GM12878 (cell line): ENCODE measurements around the gene FOXP1. TPM values are rescaled to one million over a fixed set of nuclear protein-coding genes. Genes with fewer than 3 reads are reported as not detected.
A peak's percentile ranks its signal among the peaks of the same experiment; 100 is the strongest.

Source experiments
- ATAC-seq: fragments of 200-7000 bp; cut with Tn5 transposase; 3 replicates; pipeline ENCODE4 v1.9.1; 2020; ENCODE audit warnings: mild to moderate bottlenecking, moderate library complexity
- BruUV-seq: library from RNA; stranded (reverse); fragments of 400-500 nt; replicated peaks from 2 replicates; lab custom pipeline; 2021; lab: Mats Ljungman, UMichigan
- CTCF ChIA-PET: fragments of 300-600 bp; sonication (Branson Sonifier 250); formaldehyde crosslinking; extraction: SDS; loops from one replicate; lab custom pipeline; 2021; ENCODE audit warnings: inconsistent platforms; lab: Yijun Ruan, JAX
- POLR2A ChIA-PET: fragments of 350-600 bp; formaldehyde crosslinking; extraction: SDS; loops from one replicate; lab custom pipeline; 2021; ENCODE audit warnings: inconsistent platforms; lab: Charles Lee
- RAD21 ChIA-PET: fragments of 300-600 bp; sonication (Branson Sonifier 250); formaldehyde crosslinking; loops from one replicate; lab custom pipeline; 2023; ENCODE audit warnings: antibody characterized with exemption; ENCODE audit not compliant: unreplicated experiment; lab: Charles Lee
- SMC1A ChIA-PET: fragments of 300-600 bp; sonication (Branson Sonifier 250); formaldehyde crosslinking; loops from one replicate; lab custom pipeline; 2023; ENCODE audit not compliant: unreplicated experiment, uncharacterized antibody; lab: Charles Lee
- DNase-seq: peaks from one replicate; pipeline ENCODE4 v3.0.0-alpha.2; 2011; ENCODE audit warnings: low read depth, low spot score
- FAIRE-seq: peaks from 3 replicates; lab custom pipeline; 2011; peaks lifted over from hg19 to GRCh38; lab: Jason Lieb, UNC
- H2AFZ ChIP-seq: 2 replicates; pipeline ENCODE4 v1.6.0; 2011; ENCODE audit warnings: low read depth, low read length, control low read depth; ENCODE audit not compliant: control insufficient read depth
- H3K27ac ChIP-seq: 2 replicates; pipeline ENCODE4 v1.5.1; 2011; ENCODE audit warnings: control low read depth; ENCODE audit not compliant: control insufficient read depth, insufficient read depth
- H3K27me3 ChIP-seq, 2 experiments: replicated peaks in 1 of 2; 2 replicates each; pipeline versions ENCODE4 v1.6.0 to v1.6.1; 2011; ENCODE audit warnings: low read length in 1 of 2; ENCODE audit not compliant: control insufficient read depth in 2 of 2, insufficient read depth in 2 of 2
- H3K36me3 ChIP-seq, 2 experiments: 2 replicates each; pipeline ENCODE4 v1.5.1; 2011; ENCODE audit warnings: low read length in 1 of 2; ENCODE audit not compliant: control insufficient read depth in 2 of 2, insufficient read depth in 2 of 2
- H3K4me1 ChIP-seq: 2 replicates; pipeline ENCODE4 v1.6.1; 2011; ENCODE audit warnings: mild to moderate bottlenecking, low read length, moderate library complexity, mixed read lengths; ENCODE audit not compliant: control insufficient read depth, insufficient read depth
- H3K4me2 ChIP-seq: 2 replicates; pipeline ENCODE4 v1.6.0; 2011; ENCODE audit warnings: control low read depth; ENCODE audit not compliant: control insufficient read depth, insufficient read depth
- H3K4me3 ChIP-seq: fragments of 200-600 bp; sonication (generic); 2 replicates; pipeline ENCODE4 v1.5.1; 2016
- H3K79me2 ChIP-seq: 2 replicates; pipeline ENCODE4 v1.6.0; 2011; ENCODE audit warnings: low read length; ENCODE audit not compliant: control insufficient read depth, insufficient read depth
- H3K9ac ChIP-seq: 2 replicates; pipeline ENCODE4 v1.8.0; 2011; ENCODE audit warnings: low read length, control low read depth, mixed read lengths; ENCODE audit not compliant: control insufficient read depth, insufficient read depth
- H3K9me3 ChIP-seq: replicated peaks from 3 replicates; pipeline ENCODE4 v1.5.1; 2011; ENCODE audit warnings: mild to moderate bottlenecking, low read length; ENCODE audit not compliant: control insufficient read depth, insufficient read depth
- H4K20me1 ChIP-seq: 2 replicates; pipeline ENCODE4 v1.6.0; 2011; ENCODE audit not compliant: control insufficient read depth, insufficient read depth
- CBX3 ChIP-seq: fragments of 200-600 bp; sonication (generic); IDR thresholded peaks from 2 replicates; pipeline ENCODE4 v1.6.1; 2016; ENCODE audit warnings: low read depth, borderline replicate concordance
- ETV6 ChIP-seq, 2 experiments: fragments of 450-650 bp in 1 of 2; IDR thresholded peaks in 1 of 2; conservative IDR thresholded peaks in 1 of 2; 2 replicates each; pipeline ENCODE4 v1.6.1; 2014; ENCODE audit warnings: antibody characterized with exemption in 1 of 2, borderline replicate concordance in 1 of 2, low read depth in 1 of 2, mild to moderate bottlenecking in 1 of 2, moderate library complexity in 1 of 2
- HDAC2 ChIP-seq: fragments of 200-600 bp; sonication (generic); IDR thresholded peaks from 2 replicates; pipeline ENCODE4 v1.6.1; 2017
- PAX8 ChIP-seq: fragments of 450-650 bp; IDR thresholded peaks from 2 replicates; pipeline ENCODE4 v1.6.1; 2017; ENCODE audit warnings: mild to moderate bottlenecking, moderate library complexity
- SMARCA5 ChIP-seq: fragments of 450-650 bp; IDR thresholded peaks from 2 replicates; pipeline ENCODE4 v1.6.1; 2017; ENCODE audit warnings: mild to moderate bottlenecking
- STAT3 ChIP-seq: IDR thresholded peaks from 2 replicates; pipeline ENCODE4 v1.6.1; 2011; ENCODE audit warnings: low read depth, low read length, improper control_type of control experiment
- SUPT20H ChIP-seq: IDR thresholded peaks from 2 replicates; pipeline ENCODE4 v1.6.1; 2011; ENCODE audit warnings: low read depth, mild to moderate bottlenecking, low read length, moderate library complexity, borderline replicate concordance; ENCODE audit not compliant: control insufficient read depth
- SUZ12 ChIP-seq: fragments of 200-600 bp; sonication (generic); IDR thresholded peaks from one replicate; pipeline ENCODE4 v1.6.1; 2018; ENCODE audit warnings: antibody characterized with exemption, mild to moderate bottlenecking; ENCODE audit not compliant: unreplicated experiment
- YY1 ChIP-seq: IDR thresholded peaks from 2 replicates; pipeline ENCODE4 v1.6.1; 2011; ENCODE audit warnings: low read depth, mild to moderate bottlenecking, low read length
- ZBTB40 ChIP-seq: fragments of 450-650 bp; IDR thresholded peaks from 2 replicates; pipeline ENCODE4 v1.6.1; 2016; ENCODE audit warnings: mild to moderate bottlenecking, moderate library complexity, borderline replicate concordance
- ZSCAN29 ChIP-seq: fragments of 450-650 bp; IDR thresholded peaks from 2 replicates; pipeline ENCODE4 v1.6.1; 2017; ENCODE audit warnings: mild to moderate bottlenecking, moderate library complexity
- WGBS: methylation state at CpG from one replicate; pipeline ENCODE4 v1.1.6; 2016; ENCODE audit warnings: low lambda C conversion rate; ENCODE audit not compliant: insufficient replicate concordance, insufficient coverage; ENCODE audit errors: missing lambda C conversion rate; 5-methylcytosine and 5-hydroxymethylcytosine counted together
- in situ Hi-C: fragments of 300-500 bp; cut with MboI; formaldehyde crosslinking; loops from 9 replicates; pipeline ENCODE4 v1.14.3; 2018; ENCODE audit warnings: mixed read lengths
- intact Hi-C: fragments of 100-400 bp; cut with micrococcal nuclease; formaldehyde crosslinking; loops from one replicate; pipeline ENCODE4 v1.14.2; 2022; ENCODE audit not compliant: unreplicated experiment
- polyA plus RNA-seq, 11 experiments: library from polyadenylated mRNA; depleted of rRNA in 4 of 11; unstranded in 6 of 11; stranded (reverse) in 5 of 11; fragments of >200 nt; fragmentation: Nextera tagmentation in 4 of 11; fragmentation: Illumina TruSeq in 1 of 11; extraction: Ambion mirVana in 4 of 11; extraction: Trizol in 1 of 11; gene quantifications; 1 replicate in 1 of 11; 2 replicates in 10 of 11; pipeline versions ENCODE4 v1.2.1 to v1.2.3, GENCODE V29; 2011 to 2016; ENCODE audit warnings: inconsistent platforms in 2 of 11, missing spikeins in 2 of 11, low read depth in 1 of 11
- total RNA-seq, 4 experiments: library from RNA; depleted of rRNA in 3 of 4; stranded (reverse); fragments of >200 nt in 3 of 4; fragmentation: Illumina TruSeq in 1 of 4; extraction: Trizol in 1 of 4; gene quantifications; 2 replicates each; pipeline versions ENCODE4 v1.2.1 to v1.2.3, GENCODE V29; 2013 to 2021

Gene FOXP1
- total and polyA plus RNA-seq, 10 of the 15 experiments (the other 5 are each of a cell fraction or from before 2014, with no cell fraction given) = 0.05 to 1.6 (median 0.20) TPM; not detected in 1

GRCh38 chr3:71045917-71046282 lies 537.6 kb downstream of the FOXP1 start:
- H3K4me2 ChIP-seq = no peak overlapping the region
- POLR2A ChIA-PET = no interaction called here

GRCh38 chr3:71045212-71045916 lies 538.2 kb downstream of the FOXP1 start:
- ChIA-PET RAD21 (no interaction called here), POLR2A (no interaction called here), SMC1A (no interaction called here), CTCF (no interaction called here)
- no peaks in the 10 kb centered on the region for H3K9me3 ChIP-seq
- FAIRE-seq = no peak
- no peaks in the 10 kb centered on the region for H3K79me2 ChIP-seq
- H3K4me1 ChIP-seq = no peaks in the 10 kb centered on the region
- H3K36me3 ChIP-seq = no peaks in the 10 kb centered on the region
- TF ChIP-seq STAT3 = no peak
- TF ChIP-seq CBX3 = no peak
- TF ChIP-seq SUZ12 = no peak
- no peak for TF ChIP-seq SMARCA5
- no peak for TF ChIP-seq SUPT20H
- TF ChIP-seq YY1 = no peak
- TF ChIP-seq PAX8 = no peak
- no peak for TF ChIP-seq HDAC2
- TF ChIP-seq ZBTB40 = no peak
- WGBS = 28% methylated on average over 5 of the region's 5 CpGs
- in situ Hi-C loops = no loop called here
- H4K20me1 ChIP-seq = no peaks in the 10 kb centered on the region
- no peak overlapping the region for H3K4me2 ChIP-seq
- H3K9ac ChIP-seq = no peak overlapping the region
- no TSS peak for BruUV-seq
- no peak overlapping the region for H2AFZ ChIP-seq
- intact Hi-C loops = no loop called here
- H3K27me3 ChIP-seq = no peaks in the 10 kb centered on the region; a peak in 1 of 4 replicates
- no peak for DNase-seq
- H3K4me3 ChIP-seq = no peak overlapping the region
- no peak overlapping the region for H3K27ac ChIP-seq
- no peak for ATAC-seq

More at GRCh38 chr3:71045917-71046282, 537.6 kb downstream of the FOXP1 start:
- peak in 1 of 2 experiments; percentile 55; a peak in 1 of 4 replicates for TF ChIP-seq ETV6 (conservative IDR thresholded peaks at IDR 0.05 in 1 of 2, IDR thresholded peaks at IDR 0.05 in 1 of 2; ENCODE audit: borderline replicate concordance in 1 of 2, low read depth in 1 of 2)
- no peak for TF ChIP-seq ZSCAN29
- Histone ChIP-seq H3K79me2 (no peaks in the 10 kb centered on the region), H3K4me1 (no peaks in the 10 kb centered on the region), H3K36me3 (no peaks in the 10 kb centered on the region), H3K9ac (no peak overlapping the region), H3K27me3 (no peaks in the 10 kb centered on the region; a peak in 1 of 4 replicates), H3K27ac (no peak overlapping the region), H3K4me3 (no peak overlapping the region), H4K20me1 (no peaks in the 10 kb centered on the region), H3K9me3 (no peaks in the 10 kb centered on the region), H2AFZ (no peak overlapping the region)
- SMC1A ChIA-PET = no interaction called here
- WGBS = 38% methylated on average over 1 of the region's 1 CpG
- ATAC-seq (no peak), DNase-seq (no peak), FAIRE-seq (no peak)
- in situ Hi-C loops = no loop called here
- RAD21 ChIA-PET = no interaction called here
- intact Hi-C loops = no loop called here
- CTCF ChIA-PET = no interaction called here
- BruUV-seq = no TSS peak
